ENCODE measurements around the gene LDLRAD4.

LDLRAD4 gene

GRCh38 chr18:13617826-13618515 lies 399.4 kb downstream of the LDLRAD4 start:
- H3K27me3 ChIP-seq (ENCODE audit: control insufficient read depth, insufficient read depth, low read length), result peaks cover 21% of the 10 kb centered on the region

GRCh38 chr18:13618760-13619438 lies 400.3 kb downstream of the LDLRAD4 start:
- peaks cover 15% of the 10 kb centered on the region for H3K27me3 ChIP-seq (ENCODE audit: control insufficient read depth, insufficient read depth, low read length)
- H3K4me1 ChIP-seq (ENCODE audit: control insufficient read depth, insufficient read depth, low read length), result no peaks in the 10 kb centered on the region
- no peak overlapping the region for H3K4me2 ChIP-seq (ENCODE audit: low read length)
- H3K9ac ChIP-seq (ENCODE audit: low read depth, low read length), result no peak overlapping the region
- no peaks in the 10 kb centered on the region for H3K9me3 ChIP-seq (replicated peaks; ENCODE audit: low read length)
- no peak overlapping the region for H3K4me3 ChIP-seq (ENCODE audit: low read length)
- H3K36me3 ChIP-seq (ENCODE audit: insufficient read depth, low read length), result no peaks in the 10 kb centered on the region

More at GRCh38 chr18:13617826-13618515, 399.4 kb downstream of the LDLRAD4 start:
- Histone ChIP-seq H3K9ac (ENCODE audit: low read depth, low read length) (no peak overlapping the region), H3K4me2 (ENCODE audit: low read length) (no peak overlapping the region), H3K4me1 (ENCODE audit: control insufficient read depth, insufficient read depth, low read length) (no peaks in the 10 kb centered on the region), H3K4me3 (ENCODE audit: low read length) (no peak overlapping the region), H3K36me3 (ENCODE audit: insufficient read depth, low read length) (no peaks in the 10 kb centered on the region), H3K9me3 (replicated peaks; ENCODE audit: low read length) (no peaks in the 10 kb centered on the region)

- peaks cover 11% of the 10 kb centered on the region for H3K27me3 ChIP-seq (ENCODE audit: control insufficient read depth, insufficient read depth, low read length)
- no peaks in the 10 kb centered on the region for H3K36me3 ChIP-seq (ENCODE audit: insufficient read depth, low read length)
- no peak overlapping the region for H3K9ac ChIP-seq (ENCODE audit: low read depth, low read length)
- no peaks in the 10 kb centered on the region for H3K9me3 ChIP-seq (replicated peaks; ENCODE audit: low read length)
- H3K4me2 ChIP-seq (ENCODE audit: low read length), result no peak overlapping the region
- no peaks in the 10 kb centered on the region for H3K4me1 ChIP-seq (ENCODE audit: control insufficient read depth, insufficient read depth, low read length)
- H3K4me3 ChIP-seq (ENCODE audit: low read length), result no peak overlapping the region
Measured at GRCh38 chr18:13619505-13620205, 401.1 kb downstream of the LDLRAD4 start.

- Histone ChIP-seq H3K4me1 (ENCODE audit: control insufficient read depth, insufficient read depth, low read length) (no peaks in the 10 kb centered on the region), H3K9me3 (replicated peaks; ENCODE audit: low read length) (no peaks in the 10 kb centered on the region), H3K4me2 (ENCODE audit: low read length) (no peak overlapping the region), H3K9ac (ENCODE audit: low read depth, low read length) (no peak overlapping the region), H3K27me3 (ENCODE audit: control insufficient read depth, insufficient read depth, low read length) (peaks cover 8% of the 10 kb centered on the region), H3K36me3 (ENCODE audit: insufficient read depth, low read length) (no peaks in the 10 kb centered on the region), H3K4me3 (ENCODE audit: low read length) (no peak overlapping the region)
Measured at GRCh38 chr18:13620206-13620672, 401.7 kb downstream of the LDLRAD4 start.

- H3K36me3 ChIP-seq (ENCODE audit: insufficient read depth, low read length), result no peaks in the 10 kb centered on the region
- no peaks in the 10 kb centered on the region for H3K4me1 ChIP-seq (ENCODE audit: control insufficient read depth, insufficient read depth, low read length)
- H3K9me3 ChIP-seq (replicated peaks; ENCODE audit: low read length), result no peaks in the 10 kb centered on the region
- H3K9ac ChIP-seq (ENCODE audit: low read depth, low read length), result no peak overlapping the region
- peaks cover 8% of the 10 kb centered on the region for H3K27me3 ChIP-seq (ENCODE audit: control insufficient read depth, insufficient read depth, low read length)
- H3K4me2 ChIP-seq (ENCODE audit: low read length), result no peak overlapping the region
- H3K4me3 ChIP-seq (ENCODE audit: low read length), result no peak overlapping the region
Measured at GRCh38 chr18:13620818-13621445, 402.4 kb downstream of the LDLRAD4 start.

- Histone ChIP-seq H3K27me3 (ENCODE audit: control insufficient read depth, insufficient read depth, low read length) (peaks cover 8% of the 10 kb centered on the region), H3K4me2 (ENCODE audit: low read length) (no peak overlapping the region), H3K4me1 (ENCODE audit: control insufficient read depth, insufficient read depth, low read length) (no peaks in the 10 kb centered on the region), H3K9ac (ENCODE audit: low read depth, low read length) (no peak overlapping the region), H3K4me3 (ENCODE audit: low read length) (no peak overlapping the region), H3K9me3 (replicated peaks; ENCODE audit: low read length) (no peaks in the 10 kb centered on the region), H3K36me3 (ENCODE audit: insufficient read depth, low read length) (no peaks in the 10 kb centered on the region)
Measured at GRCh38 chr18:13621446-13621849, 402.9 kb downstream of the LDLRAD4 start.

- no peaks in the 10 kb centered on the region for H3K36me3 ChIP-seq (ENCODE audit: insufficient read depth, low read length)
- no peaks in the 10 kb centered on the region for H3K4me1 ChIP-seq (ENCODE audit: control insufficient read depth, insufficient read depth, low read length)
- H3K9me3 ChIP-seq (replicated peaks; ENCODE audit: low read length), result no peaks in the 10 kb centered on the region
- H3K4me3 ChIP-seq (ENCODE audit: low read length), result no peak overlapping the region
- H3K27me3 ChIP-seq (ENCODE audit: control insufficient read depth, insufficient read depth, low read length), result peaks cover 8% of the 10 kb centered on the region
- no peak overlapping the region for H3K9ac ChIP-seq (ENCODE audit: low read depth, low read length)
- H3K4me2 ChIP-seq (ENCODE audit: low read length), result no peak overlapping the region
Measured at GRCh38 chr18:13621886-13622619, 403.5 kb downstream of the LDLRAD4 start.

GRCh38 chr18:13622751-13623150 lies 404.2 kb downstream of the LDLRAD4 start:
- no peaks in the 10 kb centered on the region for H3K36me3 ChIP-seq (ENCODE audit: insufficient read depth, low read length)
- H3K9me3 ChIP-seq (replicated peaks; ENCODE audit: low read length), result no peaks in the 10 kb centered on the region
- no peak overlapping the region for H3K9ac ChIP-seq (ENCODE audit: low read depth, low read length)
- H3K4me3 ChIP-seq (ENCODE audit: low read length), result no peak overlapping the region
- no peak overlapping the region for H3K4me2 ChIP-seq (ENCODE audit: low read length)
- H3K4me1 ChIP-seq (ENCODE audit: control insufficient read depth, insufficient read depth, low read length), result no peaks in the 10 kb centered on the region
- peaks cover 9% of the 10 kb centered on the region for H3K27me3 ChIP-seq (ENCODE audit: control insufficient read depth, insufficient read depth, low read length)

GRCh38 chr18:13623348-13623747 lies 404.8 kb downstream of the LDLRAD4 start:
- H3K9me3 ChIP-seq (replicated peaks; ENCODE audit: low read length), result no peaks in the 10 kb centered on the region
- H3K27me3 ChIP-seq (ENCODE audit: control insufficient read depth, insufficient read depth, low read length), result peaks cover 9% of the 10 kb centered on the region
- H3K36me3 ChIP-seq (ENCODE audit: insufficient read depth, low read length), result no peaks in the 10 kb centered on the region
- H3K9ac ChIP-seq (ENCODE audit: low read depth, low read length), result no peak overlapping the region
- H3K4me3 ChIP-seq (ENCODE audit: low read length), result no peak overlapping the region
- H3K4me1 ChIP-seq (ENCODE audit: control insufficient read depth, insufficient read depth, low read length), result no peaks in the 10 kb centered on the region
- no peak overlapping the region for H3K4me2 ChIP-seq (ENCODE audit: low read length)

GRCh38 chr18:13623871-13624270 lies 405.3 kb downstream of the LDLRAD4 start:
- Histone ChIP-seq H3K9ac (ENCODE audit: low read depth, low read length) (no peak overlapping the region), H3K9me3 (replicated peaks; ENCODE audit: low read length) (no peaks in the 10 kb centered on the region), H3K4me1 (ENCODE audit: control insufficient read depth, insufficient read depth, low read length) (no peaks in the 10 kb centered on the region)

More at GRCh38 chr18:13623871-13624270, 405.3 kb downstream of the LDLRAD4 start:
- Histone ChIP-seq H3K36me3 (ENCODE audit: insufficient read depth, low read length) (no peaks in the 10 kb centered on the region), H3K27me3 (ENCODE audit: control insufficient read depth, insufficient read depth, low read length) (peaks cover 9% of the 10 kb centered on the region), H3K4me3 (ENCODE audit: low read length) (no peak overlapping the region), H3K4me2 (ENCODE audit: low read length) (no peak overlapping the region)

Data from skeletal muscle satellite cell (primary cell).